Thyroid gland (tissue), 4 donors: Measurements from ENCODE around the gene PMM2. TPM values are rescaled to one million over a fixed set of nuclear protein-coding genes. Genes with fewer than 3 reads are reported as not detected.
"Not testable (repeated sequence)": the region's sequence is repeated elsewhere in the genome, so short reads cannot be mapped to it uniquely, and the experiment has no call there.

Experiments used
- DNase-seq, 2 donors: peaks; one replicate each; pipeline ENCODE4 v3.0.0-alpha.2; 2019
- H3K27ac ChIP-seq, 3 donors: fragments of 200-600 bp; sonication (generic); 1 replicate in 2 of 3; 2 replicates in 1 of 3; pipeline ENCODE4 v1.5.1; 2016 to 2019; ENCODE audit warnings: mild to moderate bottlenecking in 1 of 3, moderate library complexity in 1 of 3
- H3K27me3 ChIP-seq: fragments of 200-600 bp; sonication (generic); one replicate; pipeline ENCODE4 v1.5.1; 2019
- H3K36me3 ChIP-seq, 2 donors: fragments of 200-600 bp; sonication (generic); one replicate each; pipeline ENCODE4 v1.5.1; 2016 to 2019
- H3K4me1 ChIP-seq, 2 donors: fragments of 200-600 bp; sonication (generic); one replicate each; pipeline ENCODE4 v1.5.1; 2017 to 2019
- H3K4me3 ChIP-seq, 3 donors: fragments of 200-600 bp; sonication (generic); replicated peaks in 1 of 3; 1 replicate in 2 of 3; 2 replicates in 1 of 3; pipeline ENCODE4 v1.5.1; 2016; ENCODE audit warnings: mild to moderate bottlenecking in 1 of 3
- H3K9me3 ChIP-seq: fragments of 200-600 bp; sonication (generic); one replicate; pipeline ENCODE4 v1.5.1; 2017
- CTCF ChIP-seq, 6 experiments: fragments of 200-600 bp in 3 of 6; fragments of 450-650 bp in 3 of 6; sonication (generic) in 3 of 6; IDR thresholded peaks; one replicate each; pipeline ENCODE4 v1.5.1; 2016 to 2019; ENCODE audit warnings: antibody characterized with exemption in 6 of 6, mild to moderate bottlenecking in 2 of 6, inconsistent platforms in 1 of 6, moderate library complexity in 1 of 6
- POLR2A ChIP-seq, 2 donors: fragments of 450-650 bp; IDR thresholded peaks; one replicate each; pipeline ENCODE4 v1.6.1; 2017; ENCODE audit warnings: antibody characterized with exemption in 2 of 2, mild to moderate bottlenecking in 2 of 2, moderate library complexity in 1 of 2
- WGBS, 2 donors: methylation state at CpG; one replicate each; pipeline ENCODE4 v1.1.5; 2017; 5-methylcytosine and 5-hydroxymethylcytosine counted together
- intact Hi-C: fragments of 100-400 bp; cut with DNase I; formaldehyde crosslinking; loops from one replicate; pipeline ENCODE4 v1.15.1; 2023
- total RNA-seq, 4 donors: library from RNA; depleted of rRNA; stranded (reverse); fragments of >200 nt; gene quantifications; one replicate each; pipeline ENCODE4 v1.2.3, GENCODE V29; 2016

Gene PMM2
- total RNA-seq, 4 donors from 2014 or later: 26.2 to 49.6 (median 30.8) TPM

- peak; percentile 81 to 88 for DNase-seq
- 1 to 5% methylated on average over 10 to 30 of the region's 83 CpGs for WGBS, 2 donors
- peak within 1 kb of the TSS; percentile 6 to 66 (median 55) for H3K4me3 ChIP-seq
- H3K36me3 ChIP-seq: no peaks in the 10 kb centered on the region
- peak in 2 of 6 experiments; percentile 3 to 8 for TF ChIP-seq CTCF (IDR thresholded peaks at IDR 0.05)
- TF ChIP-seq POLR2A (IDR thresholded peaks at IDR 0.05): peak; percentile 35 to 48
- H3K27me3 ChIP-seq: no peaks in the 10 kb centered on the region
- no peaks in the 10 kb centered on the region for H3K9me3 ChIP-seq
- intact Hi-C loops: no loop called here
- peak within 1 kb of the TSS; percentile 59 to 76 (median 75) for H3K27ac ChIP-seq
- peaks cover 33 to 39% of the 10 kb centered on the region in 2 donors for H3K4me1 ChIP-seq
These were observed 71.0 kb downstream of the PMM2 start, which contains the start of gene CARHSP1 for GRCh38 chr16:8868416-8869211. TSS of gene CARHSP1 (minus strand) at chr16:8869006. CDS start at chr16:8859328, 9,678 bp downstream.

- H3K4me1 ChIP-seq: peaks cover 27 to 31% of the 10 kb centered on the region in 2 donors
- no peaks in the 10 kb centered on the region for H3K27me3 ChIP-seq
- no peaks in the 10 kb centered on the region for H3K36me3 ChIP-seq
- DNase-seq: no peak
- H3K4me3 ChIP-seq: peak overlapping the region in 1 of 3 donors; percentile 55
- 20 to 22% methylated on average over 30 to 36 of the region's 37 CpGs for WGBS, 2 donors
- H3K27ac ChIP-seq: peak overlapping the region in 1 of 3 donors; percentile 76
- no peaks in the 10 kb centered on the region for H3K9me3 ChIP-seq
- intact Hi-C loops: no loop called here
- TF ChIP-seq POLR2A (IDR thresholded peaks at IDR 0.05): no peak
- TF ChIP-seq CTCF (IDR thresholded peaks at IDR 0.05): peak in 1 of 6 experiments; percentile 10
These were observed 71.8 kb downstream of the PMM2 start for GRCh38 chr16:8869212-8869987.

GRCh38 chr16:8869988-8870241, 72.3 kb downstream of the PMM2 start:
- 91 to 99% methylated on average over 10 of the region's 10 CpGs for WGBS, 2 donors
- H3K36me3 ChIP-seq, H3K27ac ChIP-seq, H3K9me3 ChIP-seq, H3K4me3 ChIP-seq, H3K27me3 ChIP-seq, intact Hi-C loops, DNase-seq: not testable (repeated sequence)
- H3K4me1 ChIP-seq: peaks cover 25 to 26% of the 10 kb centered on the region in 2 donors

- TF ChIP-seq POLR2A (IDR thresholded peaks at IDR 0.05): no peak
- TF ChIP-seq CTCF (IDR thresholded peaks at IDR 0.05): no peak
These were observed 74.4 kb downstream of the PMM2 start for GRCh38 chr16:8872071-8872470.

GRCh38 chr16:8872967-8873865, 75.6 kb downstream of the PMM2 start:
- DNase-seq: no peak
- Histone ChIP-seq H3K27me3 (no peaks in the 10 kb centered on the region), H3K27ac (no peak overlapping the region), H3K9me3 (no peaks in the 10 kb centered on the region), H3K4me3 (no peak overlapping the region), H3K36me3 (no peaks in the 10 kb centered on the region), H3K4me1 (peaks cover 0 to 6% of the 10 kb centered on the region in 2 donors)
- intact Hi-C loops: no loop called here
- 90% methylated on average over 22 of the region's 22 CpGs for WGBS, 2 donors
- TF ChIP-seq CTCF (IDR thresholded peaks at IDR 0.05) (no peak), POLR2A (IDR thresholded peaks at IDR 0.05) (no peak)

More at GRCh38 chr16:8872071-8872470, 74.4 kb downstream of the PMM2 start:
- H3K4me1 ChIP-seq: peaks cover 7 to 13% of the 10 kb centered on the region in 2 donors
- H3K4me3 ChIP-seq: no peak overlapping the region
- H3K36me3 ChIP-seq: no peaks in the 10 kb centered on the region
- DNase-seq: no peak
- H3K9me3 ChIP-seq: no peaks in the 10 kb centered on the region
- no peaks in the 10 kb centered on the region for H3K27me3 ChIP-seq
- no peak overlapping the region for H3K27ac ChIP-seq
- WGBS, 2 donors: 86 to 87% methylated on average over 4 to 5 of the region's 5 CpGs
- intact Hi-C loops: no loop called here

- intact Hi-C loops, H3K27me3 ChIP-seq, H3K4me3 ChIP-seq, H3K4me1 ChIP-seq, H3K36me3 ChIP-seq, H3K27ac ChIP-seq, H3K9me3 ChIP-seq: not testable (repeated sequence)
- WGBS, 2 donors: 64 to 75% methylated on average over 7 of the region's 7 CpGs
- peak in 1 of 2 donors; percentile 51 for DNase-seq
These were observed 76.2 kb downstream of the PMM2 start for GRCh38 chr16:8873866-8874195.
